DMS79 (cell line): Measurements from ENCODE around the gene MGAT5B.

Experiments
- DNase-seq: peaks from one replicate; lab custom pipeline; 2025; lab: John Stamatoyannopoulos, UW

The MGAT5B gene

GRCh38 chr17:76927577-76927976 lies 59.4 kb downstream of the MGAT5B start:
- no peak for DNase-seq

- DNase-seq = no peak
Measured at GRCh38 chr17:76927982-76928381, 59.8 kb downstream of the MGAT5B start.

DNA sequence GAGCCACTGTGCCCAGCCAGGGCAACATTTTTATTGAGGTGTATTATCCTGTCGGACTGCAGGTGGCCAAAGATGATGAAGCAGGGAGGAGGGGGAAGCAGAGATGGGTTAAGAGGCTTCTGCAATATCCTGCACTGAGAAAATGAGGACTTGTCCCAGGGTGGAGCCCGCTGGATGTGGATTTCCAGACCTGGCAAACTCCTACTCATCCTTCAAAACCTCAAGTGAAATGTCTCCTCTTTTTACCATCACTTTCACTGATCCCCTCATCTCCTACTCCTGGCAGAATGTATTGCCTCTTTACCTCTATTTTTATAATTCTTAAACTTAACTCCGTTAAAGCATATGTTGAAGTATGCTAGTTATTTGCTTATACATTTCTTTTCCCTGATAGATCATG lies 60.9 kb downstream of the MGAT5B start:
- no peak for DNase-seq

DNA sequence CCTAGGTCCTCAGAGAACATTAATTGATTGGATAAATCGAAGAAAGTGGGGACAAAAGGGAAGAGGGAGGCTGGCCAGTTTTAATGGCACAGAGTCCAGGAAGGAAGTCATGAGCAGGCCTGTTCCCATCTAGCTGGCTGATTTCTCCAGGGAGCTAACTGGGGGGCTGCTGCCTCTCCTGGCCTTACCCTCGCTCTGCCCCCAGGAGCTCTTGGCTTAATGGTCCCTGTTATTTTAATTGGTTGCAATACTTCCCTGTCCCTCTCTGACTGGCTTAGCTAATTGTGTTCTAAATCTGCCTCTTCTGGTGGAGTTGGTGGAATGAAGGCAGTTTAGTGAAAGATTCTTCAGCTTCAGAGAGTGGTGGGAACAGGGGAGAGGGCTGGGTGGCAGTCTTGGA lies 61.4 kb downstream of the MGAT5B start:
- DNase-seq = no peak

GRCh38 chr17:76930107-76930506 lies 61.9 kb downstream of the MGAT5B start:
- no peak for DNase-seq

- DNase-seq = no peak
Measured at GRCh38 chr17:76932402-76933333, 64.5 kb downstream of the MGAT5B start.

GRCh38 chr17:76934561-76935320 lies 66.5 kb downstream of the MGAT5B start:
- no peak for DNase-seq

DNA sequence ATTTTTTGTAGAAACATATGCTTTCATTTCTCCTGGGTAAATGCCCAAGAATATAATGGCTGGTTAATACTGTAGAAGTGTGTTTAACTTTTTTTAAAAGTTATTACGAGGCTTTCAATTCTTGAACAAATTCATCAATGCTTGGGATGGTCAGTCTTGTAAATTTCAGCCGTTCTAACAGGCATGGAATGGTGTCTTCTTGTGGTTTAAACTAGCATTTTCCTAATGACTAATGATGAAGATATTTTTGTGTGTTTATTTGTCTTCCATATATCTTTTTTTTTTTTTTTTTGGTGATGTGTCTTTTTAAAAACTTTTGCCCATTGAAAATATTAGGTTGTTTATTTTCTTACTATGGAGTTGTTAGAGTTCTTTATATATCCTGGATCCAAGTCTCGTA lies 67.1 kb downstream of the MGAT5B start:
- DNase-seq = no peak

DNA sequence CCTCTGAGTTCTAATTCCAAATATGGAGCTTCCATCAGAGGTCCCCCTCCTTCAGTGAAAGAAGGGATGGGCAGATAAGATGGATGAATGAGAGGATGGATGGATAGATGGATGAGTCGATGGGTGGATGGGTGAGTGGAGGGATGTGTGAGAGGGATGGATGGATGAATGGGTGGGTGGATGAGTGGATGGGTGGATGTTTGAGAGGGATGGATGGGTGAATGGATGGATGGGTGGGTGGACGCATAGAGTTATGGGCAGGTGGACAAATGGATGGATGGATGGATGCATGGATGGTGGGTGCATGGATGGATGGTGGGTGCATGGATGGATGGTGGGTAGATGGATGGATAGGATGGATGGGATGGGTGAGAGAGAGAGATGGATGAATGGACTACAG lies 69.0 kb downstream of the MGAT5B start:
- no peak for DNase-seq

- DNase-seq = no peak
Measured at GRCh38 chr17:76938009-76938408, 69.8 kb downstream of the MGAT5B start.

- DNase-seq = no peak
Measured at GRCh38 chr17:76940295-76940694, 72.1 kb downstream of the MGAT5B start.

DNA sequence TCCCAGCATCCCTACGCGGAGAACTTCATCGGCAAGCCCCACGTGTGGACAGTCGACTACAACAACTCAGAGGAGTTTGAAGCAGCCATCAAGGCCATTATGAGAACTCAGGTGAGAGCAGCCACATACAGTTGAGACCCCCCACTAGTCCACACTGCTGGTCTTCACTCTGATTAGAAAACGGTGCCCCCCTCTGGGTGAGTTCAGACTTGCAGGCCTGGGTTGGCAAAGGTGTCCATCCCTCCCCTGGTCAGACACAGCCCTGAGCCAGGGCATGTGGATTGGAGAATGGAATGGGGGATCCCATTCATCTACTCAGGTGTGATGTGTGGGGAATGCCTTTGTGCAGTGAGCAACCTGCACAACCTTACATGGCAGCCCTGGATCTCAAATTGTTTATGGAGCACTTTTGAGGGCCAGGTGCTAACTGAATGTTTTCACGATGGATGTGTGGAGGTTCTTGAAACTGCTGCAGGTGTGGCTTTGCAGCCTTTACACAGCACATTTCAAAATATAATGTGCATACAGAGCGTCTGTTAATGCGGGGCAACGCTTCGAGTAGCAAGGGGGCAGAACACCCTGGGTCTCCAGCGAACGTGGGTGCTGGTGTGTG lies 72.6 kb downstream of the MGAT5B start:
- no peak for DNase-seq

DNA sequence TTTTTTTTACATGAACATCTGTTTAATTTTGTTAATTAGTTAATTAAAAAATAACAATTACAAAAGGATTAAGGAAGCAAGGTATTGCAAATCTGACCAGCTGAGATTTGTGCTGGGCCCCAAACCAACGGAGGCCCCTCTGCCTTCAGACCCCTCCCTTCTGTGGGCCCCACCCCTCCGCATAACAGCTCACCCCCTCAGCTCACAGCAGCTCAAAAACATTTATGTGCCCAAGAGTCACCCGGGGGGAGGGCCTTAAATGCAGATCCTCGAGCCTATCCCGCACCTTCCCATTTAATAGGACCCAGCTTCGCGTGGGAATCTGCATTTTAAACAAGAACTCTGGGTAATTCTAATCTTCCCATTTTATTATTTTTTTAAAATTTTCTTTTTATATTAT lies 75.0 kb downstream of the MGAT5B start:
- no peak for DNase-seq

DNA sequence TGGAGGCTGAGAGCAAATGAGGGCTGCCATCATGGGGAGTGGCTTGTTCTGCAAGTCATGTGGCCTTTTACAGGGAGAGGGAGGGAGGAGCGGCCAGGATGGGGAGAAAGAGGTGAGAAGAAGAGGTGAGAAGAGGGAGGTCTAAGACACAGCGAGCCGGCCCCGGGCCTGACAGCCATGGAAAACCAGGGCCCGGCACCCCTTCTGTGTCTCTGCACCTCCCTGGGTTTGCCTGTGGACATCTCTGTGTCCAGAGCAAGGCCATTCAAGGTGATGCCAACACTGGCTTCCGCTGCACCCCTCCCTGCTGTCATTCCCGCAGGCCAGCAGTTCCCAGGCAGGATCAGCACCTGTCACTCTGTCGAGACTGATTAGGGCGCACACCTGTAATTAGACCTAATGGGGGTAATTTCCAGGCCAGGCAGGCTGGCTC lies 75.6 kb downstream of the MGAT5B start:
- no peak for DNase-seq

GRCh38 chr17:76944477-76944876 lies 76.3 kb downstream of the MGAT5B start:
- DNase-seq = no peak

- no peak for DNase-seq
Measured at GRCh38 chr17:76946111-76946771, 78.0 kb downstream of the MGAT5B start.

DNA sequence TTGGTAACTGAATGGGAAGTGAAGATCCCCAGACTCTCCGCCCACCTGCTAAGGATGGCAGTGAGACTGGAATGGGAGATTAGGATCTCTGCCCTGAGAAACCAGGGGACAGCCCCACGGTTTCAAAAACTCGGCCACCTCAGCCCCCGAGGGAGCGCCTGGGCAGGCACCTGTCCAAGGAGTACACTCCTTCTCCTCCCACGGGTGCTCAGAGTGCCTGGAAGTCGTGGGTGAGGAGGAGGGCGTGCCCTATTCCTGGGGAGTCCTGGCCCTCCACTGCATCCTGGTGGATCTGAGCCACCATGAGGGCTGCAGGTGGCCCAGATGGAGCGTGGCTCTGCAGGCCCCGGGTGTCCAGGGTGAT lies 78.5 kb downstream of the MGAT5B start:
- DNase-seq = no peak

DNA sequence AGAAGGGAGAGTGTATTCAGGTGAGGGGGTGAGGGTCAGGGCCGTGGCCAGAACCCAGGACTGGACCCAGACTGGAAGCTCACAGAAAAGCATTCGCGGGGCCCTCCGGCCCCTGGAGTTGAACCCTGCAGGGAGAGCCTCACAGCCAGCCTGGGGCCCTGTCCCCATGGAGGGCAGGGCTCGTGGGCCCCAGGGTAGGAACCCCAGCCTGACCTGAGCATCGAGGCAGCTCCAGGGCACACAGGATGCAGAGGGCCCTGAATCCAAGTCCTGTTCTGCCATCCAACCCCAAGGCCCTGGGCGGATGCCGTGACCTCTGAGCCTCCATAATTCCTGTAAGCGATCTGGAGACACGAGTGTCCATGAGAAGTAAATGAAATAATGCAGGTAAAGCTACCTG lies 79.1 kb downstream of the MGAT5B start:
- no peak for DNase-seq

GRCh38 chr17:76947771-76948170 lies 79.6 kb downstream of the MGAT5B start:
- DNase-seq = no peak

- DNase-seq = no peak
Measured at GRCh38 chr17:76948301-76948700, 80.1 kb downstream of the MGAT5B start.

- no peak for DNase-seq
Measured at GRCh38 chr17:76948726-76949342, 80.6 kb downstream of the MGAT5B start.
